Measurements from ENCODE around the gene RAB43.

RAB43 gene

GRCh38 chr3:129059311-129059958 lies 62.2 kb downstream of the RAB43 start:
- DNase-seq: no peak

- no peak for DNase-seq
These were observed 63.0 kb downstream of the RAB43 start for GRCh38 chr3:129058441-129059200.

DNA sequence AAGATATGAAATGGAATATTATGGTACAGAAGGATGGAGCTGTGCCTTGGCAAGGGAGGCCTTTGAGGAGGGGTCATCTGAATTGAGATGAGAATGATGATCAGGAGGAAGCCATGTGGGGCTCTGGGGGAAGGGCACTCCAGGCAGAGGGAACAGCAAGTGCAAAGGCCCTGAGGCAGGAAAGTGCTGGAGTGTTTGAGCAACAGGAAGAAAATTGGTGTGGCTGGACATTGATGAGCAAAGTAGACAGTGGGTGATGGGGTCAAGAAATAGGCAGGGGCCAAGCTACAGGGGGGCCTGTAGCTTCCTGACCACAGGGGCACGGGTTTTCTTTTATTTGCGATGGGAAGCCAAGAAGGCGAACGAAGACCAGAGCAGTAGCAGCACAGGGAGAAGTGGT lies 64.4 kb downstream of the RAB43 start:
- no peak for DNase-seq

GRCh38 chr3:129056451-129057173 lies 65.0 kb downstream of the RAB43 start:
- DNase-seq: no peak

GRCh38 chr3:129054605-129055104 lies 66.9 kb downstream of the RAB43 start:
- DNase-seq: no peak

- no peak for DNase-seq
These were observed 68.9 kb downstream of the RAB43 start for GRCh38 chr3:129052675-129053074.

GRCh38 chr3:129051871-129052340 lies 69.7 kb downstream of the RAB43 start:
- no peak for DNase-seq

DNA sequence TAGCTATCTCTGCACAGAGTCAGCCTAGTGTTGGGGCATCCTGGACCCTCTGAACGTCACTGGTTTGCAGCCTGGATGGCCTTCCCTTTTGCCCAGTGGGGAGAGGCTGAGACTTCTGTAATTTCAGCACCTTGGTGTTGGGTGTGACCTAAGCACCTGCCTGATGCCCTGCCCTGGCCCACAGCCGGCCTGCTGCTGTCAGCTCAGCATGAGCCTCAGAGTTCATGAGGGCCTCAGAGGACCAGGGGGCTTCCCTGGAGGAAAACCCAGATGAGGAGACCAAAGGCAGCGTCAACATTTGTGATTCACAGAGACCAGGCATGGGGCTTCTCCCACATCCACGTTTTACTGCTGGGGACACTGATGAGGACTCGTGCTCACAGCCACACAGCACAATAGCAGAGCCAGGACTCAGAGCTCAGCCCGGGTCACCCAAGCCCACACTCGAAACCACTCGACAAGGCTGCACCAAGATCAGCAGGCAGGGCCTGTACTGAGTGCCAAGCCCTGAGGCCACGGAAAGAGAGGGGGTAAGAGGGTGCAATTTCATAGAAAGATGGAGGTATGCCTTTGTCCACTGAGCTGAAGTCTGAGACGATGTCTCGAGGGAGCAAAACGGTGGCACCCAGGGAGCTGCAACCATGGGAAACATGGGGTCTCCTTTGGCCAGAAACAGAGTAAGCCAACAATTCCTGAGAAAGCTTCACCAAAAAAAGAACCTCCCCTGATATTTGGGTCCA lies 70.9 kb downstream of the RAB43 start:
- DNase-seq: no peak

GRCh38 chr3:129047553-129047839 lies 74.1 kb downstream of the RAB43 start:
- DNase-seq: no peak

DNA sequence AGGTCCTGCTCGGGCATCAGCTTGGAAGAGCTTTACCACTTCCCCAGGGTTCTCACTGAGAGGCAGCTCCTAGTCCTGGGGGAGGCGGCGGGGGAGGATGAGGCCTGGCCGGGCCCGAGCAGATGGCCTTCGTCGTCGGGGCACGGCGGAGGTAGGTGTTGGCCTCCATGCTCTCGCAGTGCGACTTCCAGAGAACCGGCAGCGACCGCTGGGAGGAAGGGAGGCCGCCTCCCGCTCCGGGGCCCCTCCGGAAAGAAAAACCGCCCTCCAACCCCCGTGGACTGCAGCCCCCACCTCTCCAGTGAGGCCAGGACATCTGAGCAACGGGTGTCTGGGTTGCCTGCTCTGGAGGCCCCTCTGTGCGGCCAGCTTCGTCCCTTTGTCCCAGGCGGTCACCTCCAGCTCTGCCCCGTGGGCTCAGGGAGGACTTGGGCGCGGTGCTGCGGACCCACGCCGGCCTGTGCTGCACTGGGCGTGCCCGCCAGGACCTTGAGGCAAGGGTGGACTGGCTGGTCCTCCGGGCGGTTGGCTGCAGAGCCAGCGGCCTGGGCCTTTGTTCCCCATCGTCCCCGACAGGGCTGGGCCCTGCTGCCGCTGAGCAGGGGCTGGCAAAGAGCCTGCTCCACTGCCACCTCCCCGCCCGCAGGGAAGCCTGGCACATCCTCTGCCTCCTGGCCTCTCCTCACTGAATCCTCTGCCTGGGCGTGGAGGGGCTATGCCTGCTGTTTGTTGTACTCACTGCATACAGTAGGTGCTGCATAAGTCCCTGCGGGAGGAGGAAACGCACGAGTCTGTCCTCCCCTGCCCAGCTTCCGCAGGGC lies 74.7 kb downstream of the RAB43 start:
- no peak for DNase-seq

DNA sequence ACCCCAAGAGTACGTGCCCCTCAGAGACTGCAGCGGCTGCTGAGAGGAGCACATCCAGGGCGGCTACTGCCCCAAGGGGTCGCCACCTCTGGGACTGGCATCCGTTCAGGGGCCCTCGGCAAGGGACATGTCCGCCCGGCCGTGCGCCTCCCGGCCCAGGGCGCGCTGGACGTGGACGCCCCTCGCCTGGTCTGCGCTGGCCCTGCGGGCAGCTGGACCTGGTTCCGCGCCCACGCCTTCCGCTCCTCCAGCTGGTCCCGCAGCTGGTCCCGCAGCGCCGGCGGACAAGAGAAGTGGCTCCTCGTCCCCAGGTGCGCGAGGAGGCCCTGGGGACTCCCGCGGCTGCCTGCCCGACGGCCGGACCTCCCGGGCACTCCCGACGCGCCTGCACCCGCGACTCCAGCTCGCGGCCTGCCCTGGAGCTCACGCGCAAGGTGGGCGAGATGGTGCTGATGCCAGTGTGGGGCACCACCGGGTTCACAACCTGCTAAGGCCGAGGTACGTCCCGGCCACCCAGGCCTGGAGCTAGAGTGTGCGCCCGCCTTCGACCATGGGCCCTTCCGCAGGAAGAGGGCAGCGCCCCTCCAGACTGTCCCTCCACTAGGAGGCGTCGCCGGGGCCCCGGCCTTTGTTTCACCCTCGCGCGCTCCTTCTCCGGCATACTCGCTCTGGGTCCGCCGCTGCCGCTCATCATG lies 75.4 kb downstream of the RAB43 start:
- DNase-seq: no peak

GRCh38 chr3:129045675-129046036 lies 75.9 kb downstream of the RAB43 start:
- DNase-seq: no peak

DNA sequence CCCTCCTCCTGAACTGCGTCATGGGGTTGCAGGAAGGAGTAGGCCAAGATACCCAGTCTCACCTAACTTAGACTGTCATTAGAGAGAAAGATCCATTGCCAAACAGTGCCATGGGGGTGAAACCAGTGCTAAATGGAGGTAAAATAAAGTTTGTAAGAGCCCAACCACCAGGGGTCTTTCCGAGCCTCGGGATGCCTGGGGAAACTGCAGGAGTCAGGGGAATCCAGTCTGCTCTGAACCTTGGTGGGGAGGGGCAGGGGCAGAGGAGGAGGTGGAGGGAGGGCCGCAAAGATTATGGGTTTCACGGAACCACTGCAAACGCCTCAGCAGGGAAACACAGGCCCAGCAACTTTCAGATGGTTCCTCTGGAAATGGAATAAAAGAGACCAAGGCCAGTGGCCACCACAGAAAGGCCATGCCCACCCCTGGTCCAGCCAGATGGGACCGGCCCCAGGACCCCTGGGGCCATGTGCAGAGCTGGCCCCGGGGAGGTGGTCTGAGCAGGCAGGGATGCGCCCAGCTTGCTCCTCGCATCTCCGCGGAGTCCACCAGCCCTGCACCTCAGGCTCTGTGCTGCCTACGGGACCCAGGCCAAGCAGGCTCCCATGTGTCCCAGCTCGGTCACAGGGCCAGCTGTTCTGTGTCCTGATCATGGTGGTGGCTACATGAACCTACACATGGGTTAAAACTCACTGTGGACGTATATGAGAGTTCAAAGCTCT lies 80.9 kb downstream of the RAB43 start:
- DNase-seq: no peak

GRCh38 chr3:129040039-129040336 lies 81.6 kb downstream of the RAB43 start:
- no peak for DNase-seq

- no peak for DNase-seq
These were observed 82.1 kb downstream of the RAB43 start for GRCh38 chr3:129039271-129040038.

GRCh38 chr3:129038121-129038855 lies 83.3 kb downstream of the RAB43 start:
- no peak for DNase-seq
